ENCODE data around the gene EVX2.

The EVX2 gene

DNA sequence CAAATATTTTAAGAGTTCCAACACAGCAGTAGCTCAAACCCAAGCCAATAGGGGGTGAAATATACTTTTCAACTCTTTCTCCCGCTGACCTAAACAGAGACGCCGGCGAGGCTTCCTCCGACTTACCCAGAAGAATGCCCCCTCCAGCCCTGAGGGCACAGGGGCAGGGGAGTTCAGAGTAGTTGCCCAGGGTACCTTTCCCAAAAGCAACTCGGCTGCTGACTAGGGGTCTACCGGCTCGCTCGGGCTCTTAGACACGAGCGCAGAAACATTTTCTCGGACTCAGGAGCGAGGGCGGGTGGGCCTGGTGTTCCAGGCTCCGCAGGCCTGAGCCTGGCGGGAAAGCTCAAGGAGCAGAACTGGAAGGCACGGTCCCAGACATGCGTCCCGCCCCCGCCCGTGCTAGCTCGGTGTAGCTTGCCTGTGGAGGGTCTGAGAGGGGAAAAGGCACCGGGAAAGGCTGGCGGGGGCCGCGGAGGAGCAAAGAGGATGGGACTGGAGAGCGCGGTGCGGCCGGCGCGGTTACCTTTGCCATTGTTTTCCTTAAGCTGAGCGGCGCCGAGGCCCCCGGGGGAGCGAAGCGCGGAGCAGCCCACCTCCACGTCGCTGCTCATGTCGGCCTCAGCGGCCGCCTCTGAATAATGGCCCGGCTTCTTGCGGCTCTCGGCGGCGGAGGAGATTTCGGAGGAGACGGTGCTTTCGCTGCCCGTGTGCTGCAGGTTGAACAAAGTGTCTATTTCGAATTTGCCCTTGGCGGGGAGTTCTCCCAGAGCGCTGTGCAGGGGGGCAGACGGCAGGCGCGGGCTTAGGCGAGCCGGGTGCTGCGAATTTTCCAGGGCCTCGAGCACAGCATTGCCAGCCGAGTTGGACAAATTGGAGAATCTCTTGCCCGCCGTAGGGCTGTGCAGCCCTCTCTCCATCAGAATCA is 674 bp downstream of the EVX2 start:
- DNase-seq (ENCODE audit: low read depth in 2 of 2), result no peak

DNA sequence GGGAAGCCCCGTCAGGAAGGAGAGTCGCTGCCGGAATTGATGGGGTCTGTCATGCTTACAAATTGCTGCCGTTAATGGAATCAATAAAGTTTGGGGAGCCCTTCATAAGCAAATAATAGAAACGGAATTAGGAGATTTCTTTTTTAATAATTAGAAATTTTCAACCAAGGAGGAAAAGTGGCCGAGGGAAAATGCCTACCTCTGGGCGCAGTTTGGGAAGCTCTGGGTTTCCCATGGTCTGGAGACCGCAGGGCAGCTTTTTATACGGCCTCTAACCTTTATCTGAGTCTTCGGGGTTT is 1.3 kb downstream of the EVX2 start:
- no peak for DNase-seq (ENCODE audit: low read depth in 2 of 2)

DNA sequence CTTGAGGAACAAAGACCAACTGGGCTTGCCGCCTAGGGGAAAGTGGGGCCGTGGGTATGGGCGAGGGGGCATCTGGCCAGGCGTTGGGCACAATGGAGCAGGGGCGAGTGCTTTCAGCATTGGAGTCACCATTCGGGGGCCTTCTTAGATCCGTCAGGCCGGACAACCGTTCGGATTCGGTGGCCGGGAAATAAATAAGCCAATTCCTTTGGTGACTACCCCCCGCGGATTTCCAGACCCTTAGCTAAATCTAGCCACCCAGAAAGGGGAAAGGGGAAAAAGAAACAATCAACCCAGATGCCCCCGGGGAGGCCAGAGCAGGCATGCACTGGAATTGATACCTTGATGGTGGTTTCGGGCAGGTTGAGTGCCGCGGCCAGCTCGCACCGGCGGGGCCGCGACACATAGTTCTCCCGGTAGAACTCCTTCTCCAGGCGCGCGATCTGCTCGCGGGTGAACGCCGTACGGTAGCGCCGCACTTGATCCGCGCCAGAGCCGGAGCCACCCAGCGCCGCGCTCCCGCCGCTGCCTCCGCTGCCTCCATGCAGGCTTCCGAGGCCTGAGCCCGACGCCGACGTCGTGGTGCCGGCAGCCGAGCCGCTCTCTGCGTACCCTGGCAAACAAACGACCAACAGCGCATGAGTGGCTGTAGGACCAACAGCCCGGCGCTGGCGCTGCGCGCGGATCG is 1.8 kb downstream of the EVX2 start:
- no peak for DNase-seq (ENCODE audit: low read depth in 2 of 2)

DNA sequence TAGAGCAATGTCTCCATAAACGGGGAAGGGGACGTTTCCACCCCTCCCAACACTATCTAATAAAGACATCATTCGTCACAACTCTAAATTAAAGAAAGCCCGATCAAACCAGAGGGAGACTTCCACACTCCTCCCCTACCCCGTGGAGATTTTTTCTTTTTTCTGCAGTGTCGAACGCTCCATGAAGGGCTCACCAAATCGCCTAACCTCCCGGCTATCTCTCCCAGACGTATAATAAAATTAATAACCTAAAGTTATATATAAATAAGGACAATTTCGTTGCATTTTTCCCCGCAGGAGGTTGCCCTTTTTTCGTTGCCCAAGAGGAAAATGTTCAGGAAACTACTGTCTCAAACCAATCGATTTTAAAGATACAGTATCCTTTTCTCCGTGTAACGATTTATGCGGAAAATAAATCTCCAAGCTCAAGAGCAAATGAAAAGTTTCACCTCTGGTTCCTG is 2.4 kb downstream of the EVX2 start:
- no peak for DNase-seq (ENCODE audit: low read depth in 2 of 2)

DNA sequence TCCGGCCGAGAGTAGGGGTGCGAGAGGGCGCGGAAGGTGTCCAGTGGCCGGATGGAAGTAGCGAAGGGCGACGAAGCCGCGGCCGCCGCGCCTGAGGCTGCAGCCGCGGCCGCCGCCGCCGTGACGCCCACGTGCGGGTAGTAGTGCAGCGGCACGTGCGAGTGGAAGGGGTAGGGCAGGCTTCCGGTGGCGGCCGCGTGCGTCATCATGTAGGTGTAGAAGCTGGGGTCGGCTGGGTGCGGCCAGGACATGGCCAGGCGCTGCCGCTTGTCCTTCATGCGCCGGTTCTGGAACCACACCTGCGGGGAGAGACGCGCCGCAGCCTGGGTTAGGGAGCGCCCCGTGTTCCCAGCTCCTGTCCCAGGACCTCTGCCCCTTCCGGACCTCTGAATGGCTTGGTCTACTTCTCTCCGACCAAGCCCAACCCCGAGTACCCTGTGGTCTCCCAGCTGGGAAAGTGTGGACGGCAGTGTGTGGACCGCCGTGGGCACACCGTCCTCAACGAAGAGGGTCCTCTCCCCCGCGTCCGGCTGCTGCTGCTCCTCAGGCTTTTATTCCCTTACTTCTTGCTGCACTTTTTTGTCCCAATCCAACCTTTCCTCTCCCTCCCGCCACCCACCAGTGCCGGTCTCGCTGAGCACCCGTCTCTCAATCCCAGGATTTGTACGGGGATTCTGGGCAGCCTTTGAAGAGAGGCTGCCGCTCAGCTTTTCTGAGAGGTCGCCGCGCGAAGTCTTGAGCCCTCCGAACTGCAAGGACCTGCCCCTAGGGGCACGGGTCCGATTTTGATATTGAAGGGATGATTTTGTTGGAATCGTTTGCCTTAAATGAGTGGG is 3.0 kb downstream of the EVX2 start:
- no peak for DNase-seq (ENCODE audit: low read depth in 2 of 2)

DNA sequence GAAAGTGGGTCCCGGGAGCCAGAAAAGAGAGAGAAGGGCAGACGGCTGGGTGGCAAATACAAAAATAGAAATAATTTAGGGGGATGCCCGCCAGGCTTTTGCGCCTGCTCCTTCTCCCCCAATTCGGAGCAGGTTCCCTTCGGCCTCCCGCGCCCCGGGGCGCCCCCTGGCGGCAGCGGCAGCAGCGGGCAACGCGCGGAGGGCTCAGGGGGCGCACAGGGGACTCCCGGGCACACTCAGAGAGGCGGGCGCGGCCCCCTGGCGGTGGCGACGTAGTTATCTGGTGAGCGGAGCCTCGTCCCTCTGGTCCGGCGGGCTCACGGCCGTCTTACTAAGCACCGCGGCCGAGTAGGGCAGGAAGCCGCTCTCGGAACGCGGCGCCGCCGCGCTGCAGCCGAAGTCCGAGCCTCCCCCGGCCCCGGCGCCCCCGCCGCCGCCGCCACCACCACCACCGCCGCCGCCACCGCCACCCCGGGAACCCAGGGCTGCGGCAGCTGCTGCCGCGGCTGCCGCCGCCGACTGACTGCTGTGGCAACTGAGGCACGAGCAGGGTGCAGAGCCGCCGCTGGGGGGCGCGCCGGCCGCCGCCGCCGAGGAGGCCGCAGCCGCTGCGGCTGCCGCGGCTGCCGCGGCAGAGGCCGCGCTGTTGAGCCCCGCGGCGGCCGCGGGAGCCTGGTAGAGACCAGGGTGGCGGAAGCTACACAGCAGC is 3.8 kb downstream of the EVX2 start:
- DNase-seq (ENCODE audit: low read depth in 2 of 2), result no peak

DNA sequence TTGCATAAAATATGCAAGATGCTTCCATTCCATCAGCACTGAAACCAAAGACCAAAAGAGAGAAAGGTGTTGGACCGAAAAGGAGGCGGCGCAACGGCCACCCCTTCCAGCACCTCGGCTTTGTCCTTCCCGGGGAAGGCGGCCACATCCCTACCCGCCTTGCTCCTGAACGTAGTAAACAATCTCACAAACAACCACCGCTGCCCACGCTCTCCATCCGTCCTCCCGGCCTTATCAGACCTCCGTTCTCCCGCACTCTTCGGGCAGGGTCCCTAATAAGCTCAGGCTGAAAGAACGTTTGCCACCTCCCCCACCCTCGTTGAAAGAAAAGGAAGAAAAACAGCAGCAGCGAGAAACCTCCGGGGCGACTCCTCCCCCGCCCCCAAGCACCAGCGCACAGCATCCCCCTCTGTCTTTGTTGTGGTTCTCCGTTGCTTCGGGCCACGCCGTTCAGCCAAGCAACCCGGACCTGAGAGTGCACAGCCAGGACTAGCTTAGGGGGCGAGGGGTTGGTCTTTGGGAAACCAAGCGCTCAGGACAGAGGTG is 4.4 kb downstream of the EVX2 start:
- DNase-seq (ENCODE audit: low read depth in 2 of 2), result no peak

DNA sequence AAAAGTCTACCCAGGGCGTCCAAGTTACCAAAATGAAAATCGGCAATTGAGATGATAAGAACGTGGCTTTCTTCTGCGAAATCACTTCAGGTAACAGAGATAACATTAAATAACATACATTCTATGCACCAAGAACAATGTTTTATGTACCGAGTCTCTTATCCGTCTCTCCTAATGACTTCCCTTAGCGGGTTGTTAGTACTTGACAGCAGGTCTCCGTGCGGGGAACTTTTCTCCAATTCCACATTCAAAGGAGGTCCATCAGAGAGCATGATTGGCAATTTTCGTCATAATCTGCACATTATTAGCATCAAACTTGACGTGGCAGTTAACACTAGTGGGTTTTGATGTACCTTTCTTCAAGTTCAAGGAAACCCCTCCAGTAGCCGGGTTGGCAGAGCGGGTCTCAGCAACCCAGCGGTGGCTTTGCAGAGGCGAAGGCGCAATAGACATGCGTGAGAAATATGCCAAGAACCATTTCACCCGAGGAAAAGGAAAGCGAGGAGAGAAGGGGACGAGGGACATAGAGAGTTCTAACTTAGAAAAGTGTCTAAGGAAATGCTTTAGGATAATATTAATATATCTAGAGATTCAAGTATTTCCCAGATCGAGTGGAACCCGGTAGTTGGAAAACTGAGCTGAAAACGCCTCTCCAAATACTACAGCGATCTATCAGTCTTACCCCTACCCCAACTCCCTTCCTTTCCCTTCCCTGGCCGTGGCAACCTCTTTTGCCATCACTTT is 5.0 kb downstream of the EVX2 start:
- no peak for DNase-seq (ENCODE audit: low read depth in 2 of 2)

DNA sequence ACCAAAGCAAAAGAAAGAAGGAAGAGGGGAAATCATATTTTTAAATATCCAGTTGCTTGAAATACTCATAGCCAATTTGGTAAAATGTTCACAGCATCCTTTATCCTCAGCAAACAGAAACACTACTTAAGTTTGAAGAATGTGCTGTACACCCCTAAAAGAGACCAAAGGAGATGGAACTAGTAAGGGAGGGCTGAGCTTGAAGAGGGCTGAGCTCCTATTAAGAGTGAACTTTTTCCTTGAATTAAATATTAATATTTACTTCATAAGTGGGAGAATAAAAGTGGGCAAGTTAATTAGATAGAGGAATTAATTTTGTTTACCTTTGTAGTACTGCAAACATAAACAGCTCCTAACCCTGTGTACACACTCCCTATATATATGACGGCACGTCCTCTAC is 7.0 kb downstream of the EVX2 start:
- no peak for DNase-seq (ENCODE audit: low read depth in 2 of 2)

DNA sequence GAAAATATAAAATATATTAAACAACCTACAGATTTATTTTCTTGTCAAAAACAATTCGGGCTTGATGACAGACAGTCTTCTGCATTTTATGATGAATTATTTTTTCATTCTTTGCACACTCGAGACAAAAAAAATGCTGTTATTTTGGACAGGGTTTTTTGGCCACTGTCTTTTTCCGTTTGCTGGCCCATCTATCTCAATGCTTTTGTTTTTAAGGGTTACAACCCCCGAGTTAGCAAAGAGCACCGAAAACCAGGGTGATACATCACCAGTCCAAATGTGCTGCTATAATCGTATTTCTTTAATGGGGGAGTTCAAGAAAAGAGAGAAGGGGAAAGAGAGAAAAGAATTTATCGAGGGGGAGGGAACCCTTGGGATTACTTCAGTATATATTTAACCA is 7.7 kb downstream of the EVX2 start:
- no peak for DNase-seq (ENCODE audit: low read depth in 2 of 2)

DNA sequence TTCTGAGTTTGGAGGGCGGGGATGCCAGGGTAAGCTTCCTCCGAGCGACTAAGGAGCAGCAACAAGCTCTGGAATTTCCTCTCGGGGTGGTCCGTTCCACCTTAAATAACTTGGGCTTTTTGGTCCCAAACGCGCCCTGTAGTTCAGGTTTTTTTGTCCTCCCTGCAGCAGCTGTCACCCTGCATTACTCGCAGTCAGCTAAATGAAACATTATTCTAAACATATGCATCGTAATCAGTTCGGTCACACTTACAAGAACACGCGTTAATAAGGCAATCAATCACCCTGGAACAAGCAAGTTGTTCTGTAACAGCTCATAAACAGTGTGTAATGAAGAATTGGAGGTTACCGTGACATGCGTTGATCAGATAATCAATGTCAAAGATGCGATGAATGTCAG is 8.3 kb downstream of the EVX2 start:
- DNase-seq (ENCODE audit: low read depth in 2 of 2), result no peak

DNA sequence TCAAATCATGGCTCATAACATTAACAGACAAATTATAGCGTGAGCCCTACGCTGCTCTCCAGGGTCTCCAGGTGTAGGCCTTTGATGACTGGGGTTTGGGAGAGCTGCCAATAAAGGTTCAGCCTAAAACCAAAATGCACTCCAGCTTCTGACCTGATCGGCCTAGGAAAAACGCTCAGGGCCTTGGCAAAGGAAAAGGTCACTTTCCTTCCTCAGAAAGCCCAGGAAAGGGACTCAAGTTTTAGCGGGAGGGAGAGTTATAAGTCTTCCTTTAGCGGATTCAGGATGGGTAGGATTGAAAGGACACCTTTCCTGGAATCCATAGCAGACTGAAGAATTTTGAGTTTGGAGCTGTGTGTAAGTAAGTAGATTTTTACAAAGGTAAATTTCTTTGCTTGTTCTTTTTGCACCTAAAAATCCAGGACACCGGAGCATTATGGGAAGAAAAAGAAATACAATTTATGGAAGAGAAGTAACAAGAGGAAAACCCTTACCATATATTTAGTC is 8.8 kb downstream of the EVX2 start:
- no peak for DNase-seq (ENCODE audit: low read depth in 2 of 2)

DNA sequence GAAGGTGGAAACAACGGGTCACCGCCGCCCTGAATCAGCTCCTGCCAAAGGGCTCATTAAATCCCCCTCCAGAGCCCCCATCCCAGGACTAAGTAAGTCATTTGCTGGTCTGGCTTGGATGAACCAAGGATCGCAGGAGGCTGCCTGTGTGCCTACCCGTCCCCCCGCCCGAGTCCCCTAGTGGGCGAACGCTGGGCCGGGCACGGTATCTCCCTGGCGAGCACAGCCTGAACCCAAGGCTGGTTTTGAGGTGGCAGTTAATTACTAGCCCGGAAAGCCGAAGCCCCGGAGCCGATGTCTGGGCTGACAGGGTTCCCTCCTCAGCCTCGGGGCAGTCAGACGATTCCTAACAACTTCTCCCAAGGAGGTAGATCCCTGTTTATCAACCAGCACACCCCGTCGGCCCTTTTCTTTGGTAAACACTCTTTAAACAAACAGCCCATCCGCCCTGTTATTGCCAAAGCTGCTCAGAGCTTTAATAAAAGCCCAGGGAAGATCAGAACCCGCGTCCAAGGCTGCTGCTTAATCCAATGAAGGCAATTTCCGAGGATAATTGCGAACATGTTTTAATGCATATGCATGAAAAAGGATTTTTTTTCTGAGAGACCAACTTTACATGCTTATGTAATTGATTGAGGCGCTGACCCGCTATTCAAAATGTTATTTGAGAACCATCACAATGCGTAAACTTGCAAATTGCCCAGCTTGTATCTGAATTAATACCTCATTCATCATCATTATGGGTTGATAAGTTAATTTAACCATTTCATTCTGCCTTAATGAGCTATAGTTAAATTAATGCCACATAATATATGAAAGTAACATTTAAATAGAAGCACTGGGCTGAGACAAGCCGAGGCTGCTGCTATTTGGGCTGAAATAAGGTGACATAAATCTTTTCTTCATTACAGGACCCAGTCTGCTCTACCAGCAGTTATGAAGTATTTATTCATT is 10.5 kb downstream of the EVX2 start:
- DNase-seq (ENCODE audit: low read depth in 2 of 2), result no peak

DNA sequence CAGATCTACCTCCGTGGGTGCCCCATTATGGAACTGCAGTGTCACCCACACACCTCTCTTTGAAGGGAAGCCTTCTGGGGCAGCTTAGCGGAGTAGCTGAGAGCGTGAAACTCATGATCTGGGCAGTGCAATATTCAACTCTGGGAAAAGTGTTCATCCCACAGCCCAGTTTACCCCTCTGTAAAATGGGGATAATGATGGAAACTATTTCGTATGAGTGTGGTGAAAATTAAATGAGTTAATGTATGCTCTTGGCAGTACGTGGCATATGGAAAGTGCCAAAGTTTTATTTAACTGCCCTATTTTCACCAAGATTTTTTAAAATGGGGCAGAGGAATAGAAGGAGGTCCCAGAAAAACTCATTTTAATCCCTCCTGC is 11.5 kb downstream of the EVX2 start:
- DNase-seq (ENCODE audit: low read depth in 2 of 2), result no peak

DNA sequence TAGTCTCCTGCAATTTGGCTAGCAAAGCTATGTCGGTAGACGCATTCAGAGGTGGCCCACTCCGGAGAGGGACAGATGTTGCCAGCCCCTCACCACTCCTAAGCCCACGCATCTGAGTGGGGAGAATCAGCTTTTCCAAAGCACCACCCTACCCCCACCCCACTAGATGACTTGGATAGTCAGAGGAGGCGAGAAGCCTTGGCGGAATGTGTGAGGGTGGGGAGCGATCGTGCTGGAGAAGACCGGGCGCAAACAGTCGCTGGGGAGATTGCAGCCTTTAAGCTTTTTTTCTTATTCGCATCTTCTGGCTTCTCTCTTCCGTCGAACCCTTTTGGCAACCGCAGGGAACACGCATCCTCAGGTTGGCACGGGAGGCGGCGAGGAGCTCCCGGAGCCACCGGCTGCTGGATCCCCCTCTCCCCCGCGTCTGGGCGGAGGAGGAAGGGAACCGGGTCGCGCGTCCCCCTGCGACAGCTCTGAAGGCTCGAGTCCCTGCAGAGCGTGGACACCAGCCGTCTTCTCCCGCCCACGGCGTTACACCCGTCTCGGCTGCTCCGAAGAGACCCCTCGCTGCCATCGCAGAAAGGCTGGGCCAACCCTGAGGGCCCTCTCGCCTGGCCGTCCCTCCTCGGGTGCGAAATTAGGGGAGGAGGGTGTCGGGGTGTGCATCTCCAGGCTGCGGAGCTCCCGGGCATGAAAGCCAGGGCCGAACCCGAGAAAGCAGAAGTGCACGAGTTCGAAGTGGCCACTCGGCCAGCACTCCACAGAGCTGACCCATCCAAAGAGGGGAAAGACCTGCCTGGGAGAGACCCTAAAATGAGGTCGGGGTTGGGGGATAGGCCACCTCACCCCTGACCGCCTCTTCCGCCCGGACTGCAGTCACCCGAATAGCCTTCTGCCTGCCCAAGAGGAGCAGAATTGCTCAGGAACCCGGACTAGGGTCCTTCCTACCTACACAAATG is 12.2 kb downstream of the EVX2 start:
- DNase-seq (ENCODE audit: low read depth in 2 of 2), result no peak

DNA sequence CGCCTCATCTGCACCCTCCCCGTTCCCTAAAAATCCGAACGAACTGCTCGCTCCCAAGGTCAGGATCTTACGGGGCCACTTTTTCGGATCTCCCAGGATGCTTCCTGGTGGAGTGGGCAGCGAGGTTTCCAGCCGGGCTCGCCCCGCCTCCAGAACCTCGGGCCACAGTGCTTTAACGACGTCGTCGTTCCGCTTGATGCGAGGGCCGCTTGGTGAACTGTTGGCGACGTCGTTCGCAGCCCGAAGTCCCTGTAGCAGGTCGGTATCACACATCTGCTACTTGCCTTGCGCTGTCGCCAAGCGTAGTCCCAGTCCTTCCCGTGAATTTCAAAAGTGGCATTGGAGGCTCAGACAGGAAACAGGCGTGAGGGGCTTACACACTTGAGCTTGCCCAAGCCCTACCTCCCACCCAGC is 15.3 kb downstream of the EVX2 start:
- DNase-seq (ENCODE audit: low read depth in 2 of 2), result no peak

DNA sequence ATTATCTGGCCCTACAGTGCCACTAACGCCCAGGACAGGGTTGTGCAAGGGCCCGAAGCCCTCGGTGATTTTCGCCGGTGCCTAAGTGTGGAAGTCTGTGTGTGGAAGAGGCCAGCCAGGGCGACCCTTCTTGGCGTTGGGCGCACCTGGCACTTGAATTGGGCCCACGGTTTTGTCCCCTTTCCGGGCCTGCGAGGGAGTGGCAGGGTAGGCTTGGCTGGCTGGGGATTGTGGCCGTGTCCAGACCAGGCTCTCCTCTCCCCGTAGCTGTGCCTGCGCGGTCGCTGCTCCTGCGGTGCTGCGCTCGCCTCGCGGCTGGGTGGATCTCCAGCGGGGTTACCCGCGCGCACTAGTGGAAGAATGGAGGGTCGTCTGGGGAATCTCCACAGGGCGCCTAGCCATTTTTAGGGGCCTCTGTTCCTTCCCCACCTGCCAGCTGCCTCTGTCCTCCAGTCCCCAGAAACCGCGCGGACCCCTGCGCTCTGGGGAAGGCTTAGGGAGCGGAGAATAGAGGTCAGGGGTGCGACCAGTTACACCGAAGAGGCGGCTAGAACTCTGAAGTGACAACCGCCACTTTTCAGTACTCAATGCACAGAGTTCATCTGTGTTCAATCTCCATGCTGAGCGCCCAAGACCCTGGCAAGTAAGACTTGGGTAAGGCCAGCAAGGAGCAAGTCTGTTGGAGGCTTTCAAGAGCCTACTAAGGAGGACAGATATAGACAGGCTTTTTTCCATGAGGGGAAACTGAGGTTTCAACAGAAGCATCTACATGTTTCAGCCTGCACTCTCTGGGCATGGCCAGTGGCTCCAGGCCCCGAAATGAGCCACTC is 16.0 kb downstream of the EVX2 start:
- DNase-seq (ENCODE audit: low read depth in 2 of 2), result no peak

Data from stimulated activated CD8-positive, alpha-beta memory T cell treated with anti-CD3 and anti-CD28 coated beads, Interleukin-15, amount 100 ng/mL, for 4 hours (primary cell).